A549 (cell line): Measurements from ENCODE around the gene FBXL7. TPM values are rescaled to one million over a fixed set of nuclear protein-coding genes. Genes with fewer than 3 reads are reported as not detected.

Source experiments
- ATAC-seq, 2 experiments: fragments of 200-7000 bp in 1 of 2; fragments of >200 bp in 1 of 2; cut with Nextera tagmentation in 1 of 2; cut with Tn5 transposase in 1 of 2; 3 replicates each; pipeline versions ENCODE4 v1.8.0 to v1.9.1; 2018 to 2020; ENCODE audit warnings: mild to moderate bottlenecking in 1 of 2, moderate library complexity in 1 of 2
- CTCF ChIA-PET: fragments of 300-600 bp; sonication (Branson Sonifier 250); formaldehyde crosslinking; extraction: SDS; loops from one replicate; lab custom pipeline; 2021; ENCODE audit warnings: antibody characterized with exemption, inconsistent platforms; lab: Yijun Ruan, JAX
- POLR2A ChIA-PET: fragments of 350-600 bp; formaldehyde crosslinking; extraction: SDS; loops from one replicate; lab custom pipeline; 2021; ENCODE audit warnings: antibody characterized with exemption, inconsistent platforms; lab: Yijun Ruan, JAX
- DNase-seq, 2 experiments: peaks; one replicate each; pipeline versions ENCODE4 v3.0.0 to v3.0.0-alpha.2; 2011 to 2016; ENCODE audit warnings: low read depth in 1 of 2, low spot score in 1 of 2
- FAIRE-seq: peaks from 2 replicates; lab custom pipeline; 2011; peaks lifted over from hg19 to GRCh38; lab: Jason Lieb, UNC
- H3K27ac ChIP-seq, 2 experiments: fragments of >200 bp; sonication (Bioruptor Twin); formaldehyde crosslinking; 3 replicates each; pipeline ENCODE4 v1.5.1; 2016 to 2017
- H3K4me1 ChIP-seq: fragments of >200 bp; sonication (Bioruptor Twin); formaldehyde crosslinking; 3 replicates; pipeline ENCODE4 v1.6.1; 2016
- H3K4me2 ChIP-seq: fragments of >200 bp; sonication (Bioruptor Twin); formaldehyde crosslinking; 3 replicates; pipeline ENCODE4 v1.6.1; 2016
- H3K4me3 ChIP-seq: fragments of >200 bp; sonication (Bioruptor Twin); formaldehyde crosslinking; 3 replicates; pipeline ENCODE4 v1.5.1; 2016
- H3K9me3 ChIP-seq: fragments of >200 bp; sonication (Bioruptor Twin); formaldehyde crosslinking; 3 replicates; pipeline ENCODE4 v1.6.1; 2016
- ATOH8 ChIP-seq: fragments of 250-450 bp; sonication (Bioruptor Pico); IDR thresholded peaks from 2 replicates; pipeline ENCODE4 v1.5.0; 2020; ENCODE audit warnings: low read depth, mild to moderate bottlenecking, moderate library complexity
- BCL3 ChIP-seq: fragments of >200 bp; sonication (Bioruptor Twin); formaldehyde crosslinking; IDR thresholded peaks from 3 replicates; pipeline ENCODE4 v1.6.1; 2016
- CEBPB ChIP-seq, 2 experiments: fragments of >200 bp in 1 of 2; sonication (Bioruptor Twin) in 1 of 2; formaldehyde crosslinking in 1 of 2; IDR thresholded peaks; 2 replicates each; pipeline ENCODE4 v1.6.1; 2012 to 2016
- CHD4 ChIP-seq: fragments of 200-600 bp; sonication (generic); IDR thresholded peaks from 2 replicates; pipeline ENCODE4 v1.6.1; 2016; ENCODE audit warnings: antibody characterized with exemption, mild to moderate bottlenecking, borderline replicate concordance
- CTCF ChIP-seq: fragments of >200 bp; sonication (Bioruptor Twin); formaldehyde crosslinking; IDR thresholded peaks from 3 replicates; pipeline ENCODE4 v1.5.1; 2016
- EP300 ChIP-seq, 2 experiments: fragments of >200 bp; sonication (Bioruptor Twin); formaldehyde crosslinking; IDR thresholded peaks; 2 replicates in 1 of 2; 3 replicates in 1 of 2; pipeline ENCODE4 v1.6.1; 2016 to 2017
- ESRRA ChIP-seq: fragments of 150-350 bp; IDR thresholded peaks from 2 replicates; pipeline ENCODE4 v1.6.1; 2014; ENCODE audit warnings: mild to moderate bottlenecking, low read length, borderline replicate concordance
- FOSB ChIP-seq: fragments of 250-450 bp; sonication (Bioruptor Pico); IDR thresholded peaks from 2 replicates; pipeline ENCODE4 v1.5.0; 2020; ENCODE audit warnings: mild to moderate bottlenecking, moderate library complexity
- FOSL2 ChIP-seq, 2 experiments: fragments of 450-650 bp in 1 of 2; fragments of >200 bp in 1 of 2; sonication (Bioruptor Twin) in 1 of 2; formaldehyde crosslinking; IDR thresholded peaks; 2 replicates each; pipeline versions ENCODE4 v1.5.0 to v1.6.1; 2016 to 2020; ENCODE audit warnings: mild to moderate bottlenecking in 1 of 2, moderate library complexity in 1 of 2
- HDAC2 ChIP-seq: fragments of 200-600 bp; sonication (generic); IDR thresholded peaks from 2 replicates; pipeline ENCODE4 v1.6.1; 2016
- HEYL ChIP-seq: fragments of 250-450 bp; sonication (Bioruptor Pico); IDR thresholded peaks from 2 replicates; pipeline ENCODE4 v1.8.0; 2021; ENCODE audit warnings: mild to moderate bottlenecking, moderate library complexity
- HMGXB4 ChIP-seq: fragments of 250-450 bp; sonication (Bioruptor Pico); IDR thresholded peaks from 2 replicates; pipeline ENCODE4 v1.5.0; 2021; ENCODE audit warnings: mild to moderate bottlenecking, moderate library complexity, borderline replicate concordance
- HOXB5 ChIP-seq: fragments of 250-450 bp; sonication (Bioruptor Pico); IDR thresholded peaks from 2 replicates; pipeline ENCODE4 v1.5.0; 2020; ENCODE audit warnings: mild to moderate bottlenecking, moderate library complexity
- KDM1A ChIP-seq: fragments of 200-600 bp; sonication (generic); IDR thresholded peaks from 2 replicates; pipeline ENCODE4 v1.6.1; 2016; ENCODE audit warnings: low read depth, mild to moderate bottlenecking
- KDM5A ChIP-seq: fragments of 200-600 bp; sonication (generic); IDR thresholded peaks from 2 replicates; pipeline ENCODE4 v1.6.1; 2016; ENCODE audit warnings: antibody characterized with exemption, mild to moderate bottlenecking
- MAFK ChIP-seq: fragments of 450-650 bp; IDR thresholded peaks from 2 replicates; pipeline ENCODE4 v1.6.1; 2014; ENCODE audit not compliant: partially characterized antibody
- MAZ ChIP-seq: fragments of 150-350 bp; IDR thresholded peaks from 2 replicates; pipeline ENCODE4 v1.6.1; 2014; ENCODE audit warnings: antibody characterized with exemption, low read depth, low read length, borderline replicate concordance
- MYC ChIP-seq: IDR thresholded peaks from 2 replicates; pipeline ENCODE4 v1.6.1; 2012; ENCODE audit warnings: mild to moderate bottlenecking, inconsistent platforms, low read length, improper control_type of control experiment, borderline replicate concordance
- POLR2A ChIP-seq: IDR thresholded peaks from 2 replicates; pipeline ENCODE4 v1.6.1; 2012; ENCODE audit warnings: mild to moderate bottlenecking, low read length
- RCOR1 ChIP-seq: fragments of 150-350 bp; IDR thresholded peaks from 2 replicates; pipeline ENCODE4 v1.6.1; 2014; ENCODE audit warnings: antibody characterized with exemption, low read length, low read depth
- USF2 ChIP-seq: fragments of 450-650 bp; IDR thresholded peaks from 2 replicates; pipeline ENCODE4 v1.6.1; 2014; ENCODE audit warnings: antibody characterized with exemption
- whole genome bisulfite sequencing: methylation state at CpG from one replicate; pipeline ENCODE4 v1.1.6; 2017; ENCODE audit errors: missing lambda C conversion rate; 5-methylcytosine and 5-hydroxymethylcytosine counted together
- polyA plus RNA-seq, 4 experiments: library from polyadenylated mRNA; depleted of rRNA in 3 of 4; stranded (reverse); fragments of >200 nt; fragmentation: RNase III in 1 of 4; extraction: RNeasy Plus Mini Kit Qiagen cat#74134 plus additional on column Dnase treatment in 1 of 4; gene quantifications; 2 replicates in 3 of 4; 3 replicates in 1 of 4; pipeline ENCODE4 v1.2.3, GENCODE V29; 2011 to 2017

Gene FBXL7
- polyA plus RNA-seq, 2 of the 4 experiments (the other 2 are of a cell fraction), result 0.90 to 1.7 TPM

GRCh38 chr5:15794052-15794985 lies 294.3 kb downstream of the FBXL7 start (continued):
- no peak for TF ChIP-seq HMGXB4 (CRISPR knock-in tag)
- no peak for TF ChIP-seq EP300 (IDR thresholded peaks at IDR 0.05)

GRCh38 chr5:15796096-15796495 lies 296.1 kb downstream of the FBXL7 start:
- H3K27ac ChIP-seq, result no peak overlapping the region
- POLR2A ChIA-PET, result no interaction called here
- WGBS, result 9% methylated on average over 2 of the region's 2 CpGs
- no peak for FAIRE-seq
- no peak overlapping the region for H3K4me3 ChIP-seq
- TF ChIP-seq HEYL (no peak), HOXB5 (CRISPR knock-in tag) (no peak), CHD4 (no peak), ATOH8 (CRISPR knock-in tag) (no peak), POLR2A (no peak)
- ATAC-seq, result no peak
- no peaks in the 10 kb centered on the region for H3K9me3 ChIP-seq
- CTCF ChIA-PET, result no interaction called here
- no peak for DNase-seq
- no peak overlapping the region for H3K4me2 ChIP-seq
- no peaks in the 10 kb centered on the region for H3K4me1 ChIP-seq

- WGBS, result 49% methylated on average over 6 of the region's 6 CpGs
- TF ChIP-seq USF2 (no peak), MAFK (no peak), HEYL (no peak), MYC (no peak), MAZ (no peak), HDAC2 (no peak), CTCF (no peak), CEBPB (IDR thresholded peaks at IDR 0.05) (no peak), KDM1A (no peak), POLR2A (no peak), ESRRA (no peak), RCOR1 (no peak), FOSB (CRISPR knock-in tag) (no peak), CHD4 (no peak), KDM5A (no peak), BCL3 (no peak), HOXB5 (CRISPR knock-in tag) (no peak), FOSL2 (IDR thresholded peaks at IDR 0.05) (no peak), FOSL2 (CRISPR knock-in tag; IDR thresholded peaks at IDR 0.05) (no peak)
- ATAC-seq (no peak), DNase-seq (no peak), FAIRE-seq (no peak)
- Histone ChIP-seq H3K27ac (no peak overlapping the region), H3K4me2 (no peak overlapping the region), H3K9me3 (no peaks in the 10 kb centered on the region), H3K4me3 (no peak overlapping the region), H3K4me1 (no peaks in the 10 kb centered on the region)
- POLR2A ChIA-PET, result no interaction called here
- CTCF ChIA-PET, result no interaction called here
Measured at GRCh38 chr5:15796557-15796956, 296.6 kb downstream of the FBXL7 start.
